Activated CD4-positive, alpha-beta T cell treated with anti-CD3 and anti-CD28 coated beads, Interleukin-2, amount 10 ng/mL, durations not matched to agents 24 days and 14 days (primary cell): Measurements from ENCODE around the gene LYRM7. TPM values are rescaled to one million over a fixed set of nuclear protein-coding genes. Genes with fewer than 3 reads are reported as not detected.
"Not testable (repeated sequence)": the region's sequence is repeated elsewhere in the genome, so short reads cannot be mapped to it uniquely, and the experiment has no call there.

Source experiments
- DNase-seq: peaks from one replicate; pipeline ENCODE4 v3.0.0; 2022
- H3K27ac Mint-ChIP-seq: one replicate; pipeline ENCODE4 v1.8.0; 2022; ENCODE audit warnings: mild to moderate bottlenecking, mixed read lengths
- H3K27me3 Mint-ChIP-seq: one replicate; pipeline ENCODE4 v1.8.0; 2022; ENCODE audit warnings: mixed read lengths
- H3K36me3 Mint-ChIP-seq: one replicate; pipeline ENCODE4 v1.8.0; 2022; ENCODE audit warnings: low read depth, mild to moderate bottlenecking, mixed read lengths
- H3K4me1 Mint-ChIP-seq: one replicate; pipeline ENCODE4 v1.8.0; 2021; ENCODE audit warnings: mixed read lengths
- H3K4me3 Mint-ChIP-seq: one replicate; pipeline ENCODE4 v1.8.0; 2022; ENCODE audit warnings: mild to moderate bottlenecking, moderate library complexity, mixed read lengths
- H3K9me3 Mint-ChIP-seq: one replicate; pipeline ENCODE4 v1.8.0; 2021; ENCODE audit warnings: mixed read lengths
- intact Hi-C: fragments of 100-400 bp; cut with micrococcal nuclease; formaldehyde crosslinking; loops from one replicate; pipeline ENCODE4 v1.15.1; 2023
- total RNA-seq: library from RNA; stranded (reverse); gene quantifications from 2 replicates; pipeline ENCODE4 v1.2.3, GENCODE V29; 2022

LYRM7 gene
- total RNA-seq, 1 donor from 2014 or later, result 18.1 TPM

GRCh38 chr5:131239686-131240085 lies 68.9 kb downstream of the LYRM7 start:
- Mint-ChIP-seq H3K27ac (no peak overlapping the region), H3K4me1 (peaks cover 7% of the 10 kb centered on the region), H3K36me3 (peaks cover 5% of the 10 kb centered on the region), H3K4me3 (no peak overlapping the region), H3K27me3 (no peaks in the 10 kb centered on the region), H3K9me3 (no peaks in the 10 kb centered on the region)
- intact Hi-C loops, result no loop called here
- DNase-seq, result no peak

DNA sequence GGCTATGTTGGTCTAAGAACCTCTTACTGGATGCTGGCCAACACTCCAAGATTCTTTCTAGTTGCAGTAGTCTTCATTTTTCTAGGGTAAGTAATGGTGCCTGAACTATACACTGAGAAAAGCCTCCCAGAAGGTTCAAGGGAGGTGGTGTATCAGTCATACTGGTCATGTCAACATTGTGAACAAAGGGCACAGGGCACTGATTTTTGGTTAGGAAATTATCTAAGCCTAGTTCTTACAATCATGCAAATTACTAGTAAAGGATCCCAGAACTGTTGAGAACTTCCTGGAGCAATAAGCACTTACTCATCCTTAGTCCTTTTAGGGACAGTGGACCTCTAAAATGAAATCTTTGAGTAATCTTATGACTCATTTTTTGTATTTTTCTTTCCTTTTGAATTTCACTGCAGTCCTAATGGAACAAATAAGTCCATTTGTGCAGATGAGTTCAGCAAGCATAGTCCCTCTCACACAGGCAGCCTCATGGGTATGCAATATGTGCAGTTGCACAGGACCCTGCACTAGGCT lies 72.0 kb downstream of the LYRM7 start:
- peaks cover 14% of the 10 kb centered on the region for H3K36me3 Mint-ChIP-seq
- intact Hi-C loops, result loop anchor here (1.0 to 2.0 kb wide), 2 partner anchors 10 to 34 kb away; no protein-coding TSS in a partner anchor
- peaks cover 7% of the 10 kb centered on the region for H3K4me1 Mint-ChIP-seq
- no peaks in the 10 kb centered on the region for H3K9me3 Mint-ChIP-seq
- no peak for DNase-seq
- H3K4me3 Mint-ChIP-seq, result no peak overlapping the region
- H3K27me3 Mint-ChIP-seq, result no peaks in the 10 kb centered on the region
- H3K27ac Mint-ChIP-seq, result no peak overlapping the region

GRCh38 chr5:131245312-131245711 lies 74.6 kb downstream of the LYRM7 start:
- no peaks in the 10 kb centered on the region for H3K27me3 Mint-ChIP-seq
- H3K4me3 Mint-ChIP-seq, result no peak overlapping the region
- peaks cover 16% of the 10 kb centered on the region for H3K4me1 Mint-ChIP-seq

GRCh38 chr5:131245948-131246347 lies 75.2 kb downstream of the LYRM7 start:
- DNase-seq, result no peak
- H3K4me3 Mint-ChIP-seq, result no peak overlapping the region
- H3K27ac Mint-ChIP-seq, result no peak overlapping the region
- H3K9me3 Mint-ChIP-seq, result no peaks in the 10 kb centered on the region
- H3K36me3 Mint-ChIP-seq, result peaks cover 14% of the 10 kb centered on the region
- intact Hi-C loops, result no loop called here
- H3K4me1 Mint-ChIP-seq, result peaks cover 20% of the 10 kb centered on the region
- H3K27me3 Mint-ChIP-seq, result no peaks in the 10 kb centered on the region

More at GRCh38 chr5:131245312-131245711, 74.6 kb downstream of the LYRM7 start:
- intact Hi-C loops, result no loop called here
- no peak for DNase-seq
- H3K27ac Mint-ChIP-seq, result no peak overlapping the region
- H3K36me3 Mint-ChIP-seq, result peaks cover 14% of the 10 kb centered on the region
- no peaks in the 10 kb centered on the region for H3K9me3 Mint-ChIP-seq

GRCh38 chr5:131246504-131246903 lies 75.8 kb downstream of the LYRM7 start:
- H3K36me3 Mint-ChIP-seq, result peaks cover 13% of the 10 kb centered on the region
- no peak for DNase-seq
- H3K4me3 Mint-ChIP-seq, result no peak overlapping the region
- intact Hi-C loops, result no loop called here
- no peaks in the 10 kb centered on the region for H3K9me3 Mint-ChIP-seq
- H3K27me3 Mint-ChIP-seq, result no peaks in the 10 kb centered on the region
- no peak overlapping the region for H3K27ac Mint-ChIP-seq
- H3K4me1 Mint-ChIP-seq, result peaks cover 24% of the 10 kb centered on the region

- DNase-seq, result no peak
- Mint-ChIP-seq H3K36me3 (peaks cover 7% of the 10 kb centered on the region), H3K27ac (peak overlapping the region; percentile 94), H3K4me1 (peaks cover 40% of the 10 kb centered on the region), H3K27me3 (no peaks in the 10 kb centered on the region), H3K4me3 (peak overlapping the region; percentile 74), H3K9me3 (no peaks in the 10 kb centered on the region)
- intact Hi-C loops, result loop anchor here (5.0 to 10.0 kb wide), 2 partner anchors 36 to 854 kb away; no protein-coding TSS in a partner anchor
These were observed 80.2 kb downstream of the LYRM7 start for GRCh38 chr5:131250751-131251475.

DNA sequence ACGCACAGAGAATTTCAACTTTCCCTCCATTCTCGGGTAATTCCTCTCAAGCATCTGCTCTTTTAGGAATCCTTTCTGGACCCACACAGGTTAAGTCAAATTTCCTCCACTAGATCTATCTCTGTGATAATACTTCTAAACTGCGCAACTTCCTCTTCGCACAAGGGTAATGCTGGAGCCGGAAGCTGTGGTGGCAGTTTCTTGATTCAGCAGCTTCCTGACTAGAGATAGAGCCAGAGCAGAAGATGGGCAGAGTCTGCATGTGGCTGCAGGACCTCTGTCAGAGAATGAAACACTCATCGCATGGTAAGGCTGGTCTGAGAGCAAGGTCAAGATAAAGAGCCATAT lies 82.1 kb downstream of the LYRM7 start:
- Mint-ChIP-seq H3K27ac (peak overlapping the region; percentile 96), H3K36me3 (peaks cover 10% of the 10 kb centered on the region), H3K4me3 (peak overlapping the region; percentile 85), H3K4me1 (peaks cover 55% of the 10 kb centered on the region), H3K27me3 (no peaks in the 10 kb centered on the region), H3K9me3 (no peaks in the 10 kb centered on the region)
- DNase-seq, result peak; percentile 94
- intact Hi-C loops, result loop anchor here (1.0 to 10.0 kb wide), 6 partner anchors 9 to 852 kb away; partner anchors contain the start of gene LYRM7

DNA sequence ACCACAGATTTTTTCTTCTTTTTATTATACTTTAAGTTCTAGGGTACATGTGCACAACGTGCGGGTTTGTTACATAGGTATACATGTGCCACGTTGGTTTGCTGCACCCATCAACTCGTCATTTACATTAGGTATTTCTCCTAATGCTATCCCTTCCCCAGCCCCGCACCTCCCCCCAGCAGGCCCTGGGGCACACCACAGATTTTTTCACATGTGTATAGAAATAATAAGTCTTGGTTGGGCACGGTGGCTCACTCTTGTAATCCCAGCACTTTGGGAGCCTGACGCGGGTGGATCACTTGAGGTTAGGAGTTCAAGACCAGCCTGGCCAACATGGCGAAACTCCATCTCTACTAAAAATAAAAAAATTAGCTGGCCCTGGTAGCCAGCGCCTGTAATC lies 83.3 kb downstream of the LYRM7 start:
- intact Hi-C loops, result loop anchor here (1.0 to 10.0 kb wide), 3 partner anchors 9 to 851 kb away; no protein-coding TSS in a partner anchor
- Mint-ChIP-seq H3K27ac (peak overlapping the region; percentile 90), H3K4me1 (peaks cover 68% of the 10 kb centered on the region), H3K36me3 (peaks cover 18% of the 10 kb centered on the region), H3K4me3 (peak overlapping the region; percentile 85)
- peak; percentile 64 for DNase-seq
- not testable (repeated sequence) for H3K9me3 Mint-ChIP-seq, H3K27me3 Mint-ChIP-seq

- H3K4me3 Mint-ChIP-seq, result peak overlapping the region; percentile 85
These were observed 84.0 kb downstream of the LYRM7 start for GRCh38 chr5:131254741-131255140.

More at GRCh38 chr5:131254741-131255140, 84.0 kb downstream of the LYRM7 start:
- no peak for DNase-seq
- Mint-ChIP-seq H3K27me3 (no peaks in the 10 kb centered on the region), H3K27ac (peak overlapping the region; percentile 90), H3K4me1 (peaks cover 69% of the 10 kb centered on the region), H3K9me3 (no peaks in the 10 kb centered on the region), H3K36me3 (peaks cover 22% of the 10 kb centered on the region)
- intact Hi-C loops, result loop anchor here (1.0 to 10.0 kb wide), 3 partner anchors 9 to 850 kb away; no protein-coding TSS in a partner anchor

Other genes starting within 250 kb of the LYRM7 start
- gene HINT1, start 5.7 kb upstream of the LYRM7 start, total RNA-seq, result 280 and 282 TPM in 2 replicates
- 96.2 and 99.0 TPM in 2 replicates for gene CDC42SE2, start 93.1 kb downstream of the LYRM7 start, total RNA-seq